ENCODE measurements around the gene PANK4.
"Not testable (repeated sequence)": the region's sequence is repeated elsewhere in the genome, so short reads cannot be mapped to it uniquely, and the experiment has no call there.

DNA sequence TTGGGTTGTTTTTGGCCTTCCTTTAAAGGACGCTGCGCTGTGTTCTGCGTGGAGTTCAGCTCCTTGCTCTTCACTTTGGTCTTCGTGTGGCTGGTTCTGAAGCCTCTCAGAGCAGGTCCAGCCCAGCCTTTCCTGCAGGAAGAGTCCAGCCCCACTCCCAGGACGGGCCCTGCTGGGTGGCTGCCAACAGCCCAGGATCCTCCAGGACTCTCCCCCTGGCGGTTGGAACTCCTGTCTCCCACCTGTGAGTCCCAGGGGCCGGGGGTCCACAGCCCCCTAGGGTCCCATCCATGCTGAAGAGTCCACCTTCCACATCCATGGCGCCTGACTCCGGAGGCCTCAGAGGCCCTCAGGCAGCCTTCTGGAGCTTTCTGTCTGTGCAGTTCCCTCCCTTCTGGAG lies 25.1 kb upstream of the PANK4 start:
- TF ChIP-seq, protein P1, sequence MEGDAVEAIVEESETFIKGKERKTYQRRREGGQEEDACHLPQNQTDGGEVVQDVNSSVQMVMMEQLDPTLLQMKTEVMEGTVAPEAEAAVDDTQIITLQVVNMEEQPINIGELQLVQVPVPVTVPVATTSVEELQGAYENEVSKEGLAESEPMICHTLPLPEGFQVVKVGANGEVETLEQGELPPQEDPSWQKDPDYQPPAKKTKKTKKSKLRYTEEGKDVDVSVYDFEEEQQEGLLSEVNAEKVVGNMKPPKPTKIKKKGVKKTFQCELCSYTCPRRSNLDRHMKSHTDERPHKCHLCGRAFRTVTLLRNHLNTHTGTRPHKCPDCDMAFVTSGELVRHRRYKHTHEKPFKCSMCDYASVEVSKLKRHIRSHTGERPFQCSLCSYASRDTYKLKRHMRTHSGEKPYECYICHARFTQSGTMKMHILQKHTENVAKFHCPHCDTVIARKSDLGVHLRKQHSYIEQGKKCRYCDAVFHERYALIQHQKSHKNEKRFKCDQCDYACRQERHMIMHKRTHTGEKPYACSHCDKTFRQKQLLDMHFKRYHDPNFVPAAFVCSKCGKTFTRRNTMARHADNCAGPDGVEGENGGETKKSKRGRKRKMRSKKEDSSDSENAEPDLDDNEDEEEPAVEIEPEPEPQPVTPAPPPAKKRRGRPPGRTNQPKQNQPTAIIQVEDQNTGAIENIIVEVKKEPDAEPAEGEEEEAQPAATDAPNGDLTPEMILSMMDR (IDR thresholded peaks at IDR 0.05) = not testable (repeated sequence)
- not testable (repeated sequence) for TF ChIP-seq POLR2A (IDR thresholded peaks at IDR 0.05)

Measured in thyroid gland (tissue), 4 donors.